Urinary bladder (tissue), 4 donors: ENCODE results near the gene NKD1. TPM values are rescaled to one million over a fixed set of nuclear protein-coding genes. Genes with fewer than 3 reads are reported as not detected.

Experiments used
- DNase-seq: peaks from one replicate; pipeline ENCODE4 v3.0.0-alpha.2; 2015; ENCODE audit errors: extremely low spot score
- H3K27ac ChIP-seq: one replicate; pipeline ENCODE4 v1.5.1; 2013; ENCODE audit warnings: low read depth, mild to moderate bottlenecking, moderate library complexity
- H3K36me3 ChIP-seq: one replicate; pipeline ENCODE4 v1.6.1; 2013; ENCODE audit warnings: mild to moderate bottlenecking, moderate library complexity; ENCODE audit not compliant: insufficient read depth
- H3K4me1 ChIP-seq: one replicate; pipeline ENCODE4 v1.6.1; 2013; ENCODE audit warnings: mild to moderate bottlenecking, moderate library complexity; ENCODE audit not compliant: insufficient read depth
- H3K4me3 ChIP-seq: one replicate; pipeline ENCODE4 v1.5.1; 2013; ENCODE audit warnings: low read depth, low read length
- WGBS: extraction: QIAGEN DNeasy Blood & Tissue Kit; methylation state at CpG from one replicate; pipeline ENCODE4 v1.1.7; 2013; 5-methylcytosine and 5-hydroxymethylcytosine counted together
- polyA plus RNA-seq: library from polyadenylated mRNA; stranded (reverse); fragments of 200-250 nt; gene quantifications from one replicate; pipeline ENCODE4 v1.2.3, GENCODE V29; 2013
- total RNA-seq: library from RNA; depleted of rRNA; stranded (reverse); fragments of >200 nt; gene quantifications from one replicate; pipeline ENCODE4 v1.2.3, GENCODE V29; 2014
- donor health status: healthy with polysubstance abuse.
- donor health status: healthy.

The NKD1 gene
- total and polyA plus RNA-seq, 2 donors, result 5.9 to 6.2 TPM

DNA sequence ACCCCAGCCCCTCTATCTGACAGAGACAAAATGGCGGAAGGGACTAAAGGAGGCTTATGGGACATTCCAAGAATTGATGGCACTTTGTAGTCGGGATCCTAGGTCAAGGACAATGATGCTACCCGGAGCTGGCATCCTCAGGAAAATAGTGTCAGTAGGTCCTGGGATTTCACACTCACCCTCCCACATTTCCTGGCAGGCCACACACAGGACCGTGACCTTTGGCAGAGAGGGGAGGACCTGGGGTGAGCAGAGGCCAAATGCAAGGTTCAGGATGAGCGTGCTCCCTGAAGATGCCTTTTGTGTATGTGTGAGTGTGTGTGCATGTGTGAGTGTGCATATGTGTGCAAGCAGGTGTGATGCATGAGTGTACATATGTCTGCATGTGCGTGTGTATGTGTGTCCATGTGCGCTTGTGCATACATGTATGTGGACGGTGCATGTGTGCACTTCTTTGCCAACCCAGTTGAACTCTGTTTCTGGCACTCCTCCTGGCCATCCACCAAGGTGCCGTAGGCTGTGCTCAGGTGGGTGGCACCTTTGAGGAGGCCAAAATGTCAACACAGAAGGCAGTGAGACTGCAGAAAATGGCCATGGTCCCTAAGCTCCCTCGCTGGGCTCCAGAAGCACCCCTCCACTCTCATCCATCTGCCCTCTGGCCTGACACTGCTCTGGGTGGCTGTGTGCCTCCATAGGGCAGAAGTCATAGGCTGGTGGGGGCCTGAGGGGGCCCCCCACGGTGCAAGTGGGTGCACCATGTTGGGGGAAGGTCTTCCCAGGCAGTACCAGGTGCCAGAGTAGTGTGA, 72.7 kb downstream of the NKD1 start:
- Histone ChIP-seq H3K4me1 (no peaks in the 10 kb centered on the region), H3K27ac (no peak overlapping the region), H3K36me3 (no peaks in the 10 kb centered on the region), H3K4me3 (no peak overlapping the region)
- no peak for DNase-seq
- 89% methylated on average over 11 of the region's 11 CpGs for WGBS

GRCh38 chr16:50621452-50621792, 73.2 kb downstream of the NKD1 start:
- Histone ChIP-seq H3K4me3 (no peak overlapping the region), H3K4me1 (no peaks in the 10 kb centered on the region), H3K36me3 (no peaks in the 10 kb centered on the region), H3K27ac (no peak overlapping the region)
- 97% methylated on average over 9 of the region's 9 CpGs for WGBS
- DNase-seq, result no peak

GRCh38 chr16:50622029-50622428, 73.8 kb downstream of the NKD1 start:
- H3K36me3 ChIP-seq, result no peaks in the 10 kb centered on the region
- H3K27ac ChIP-seq, result no peak overlapping the region
- no peaks in the 10 kb centered on the region for H3K4me1 ChIP-seq
- 96% methylated on average over 7 of the region's 7 CpGs for WGBS
- DNase-seq, result no peak
- no peak overlapping the region for H3K4me3 ChIP-seq

- DNase-seq, result no peak
- H3K4me1 ChIP-seq, result no peaks in the 10 kb centered on the region
- no peak overlapping the region for H3K27ac ChIP-seq
- 95% methylated on average over 16 of the region's 16 CpGs for WGBS
- H3K36me3 ChIP-seq, result no peaks in the 10 kb centered on the region
- H3K4me3 ChIP-seq, result no peak overlapping the region
These were observed 74.6 kb downstream of the NKD1 start for GRCh38 chr16:50622643-50623369.

DNA sequence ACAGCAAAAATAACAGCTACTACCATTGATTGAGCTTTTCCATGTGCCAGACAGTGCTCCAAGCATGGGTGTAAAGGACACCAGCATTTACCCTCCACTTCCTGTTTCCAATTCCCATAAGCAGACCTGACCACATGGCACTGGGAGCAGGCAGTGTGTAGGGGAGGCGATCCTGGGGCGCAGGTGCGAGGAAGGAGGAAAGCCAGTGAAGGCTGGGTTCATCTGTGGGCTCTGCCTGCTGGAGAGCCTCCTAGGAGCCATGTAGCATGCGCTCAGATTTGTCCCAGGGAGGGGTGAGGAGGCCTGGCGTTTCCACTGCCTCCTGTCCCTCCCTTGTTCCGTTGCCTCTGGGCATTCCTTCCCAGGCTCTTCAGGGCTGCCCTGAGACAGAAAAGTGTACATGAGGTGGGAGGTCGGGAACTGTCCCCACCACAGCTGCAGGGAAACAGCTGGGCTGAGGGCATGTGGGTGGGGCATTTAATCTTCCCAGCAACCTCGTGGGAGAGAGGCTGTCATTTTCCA, 76.3 kb downstream of the NKD1 start:
- Histone ChIP-seq H3K4me3 (no peak overlapping the region), H3K4me1 (no peaks in the 10 kb centered on the region), H3K27ac (no peak overlapping the region), H3K36me3 (no peaks in the 10 kb centered on the region)
- no peak for DNase-seq
- 79% methylated on average over 8 of the region's 8 CpGs for WGBS

DNA sequence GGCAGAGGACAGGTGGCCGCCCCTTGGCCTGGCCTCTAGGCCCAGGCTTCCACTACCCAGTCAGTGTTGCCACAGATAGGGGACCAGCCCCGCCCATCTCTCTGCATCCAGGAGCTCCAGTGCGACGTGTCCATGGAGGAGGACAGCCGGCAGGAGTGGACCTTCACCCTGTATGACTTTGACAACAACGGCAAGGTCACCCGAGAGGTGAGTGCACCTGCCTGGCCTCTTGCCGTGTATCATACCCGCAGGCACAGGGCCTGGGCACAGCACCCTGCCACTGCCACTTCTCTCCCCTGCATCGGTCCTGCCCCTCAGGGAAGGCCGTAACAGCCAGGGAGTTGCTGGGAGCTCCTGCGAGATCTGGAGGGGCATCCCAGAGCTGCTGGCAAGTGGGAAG, 77.2 kb downstream of the NKD1 start:
- Histone ChIP-seq H3K36me3 (no peaks in the 10 kb centered on the region), H3K27ac (no peak overlapping the region), H3K4me1 (no peaks in the 10 kb centered on the region), H3K4me3 (no peak overlapping the region)
- DNase-seq, result no peak
- WGBS, result 94% methylated on average over 12 of the region's 12 CpGs

GRCh38 chr16:50626868-50627267, 78.7 kb downstream of the NKD1 start:
- 66% methylated on average over 4 of the region's 4 CpGs for WGBS
- DNase-seq, result no peak

GRCh38 chr16:50627419-50627818, 79.2 kb downstream of the NKD1 start:
- H3K4me3 ChIP-seq, result no peak overlapping the region
- no peaks in the 10 kb centered on the region for H3K36me3 ChIP-seq
- 11% methylated on average over 10 of the region's 10 CpGs for WGBS
- DNase-seq, result no peak
- no peak overlapping the region for H3K27ac ChIP-seq
- H3K4me1 ChIP-seq, result no peaks in the 10 kb centered on the region

More at GRCh38 chr16:50626868-50627267, 78.7 kb downstream of the NKD1 start:
- Histone ChIP-seq H3K4me1 (no peaks in the 10 kb centered on the region), H3K4me3 (no peak overlapping the region), H3K36me3 (no peaks in the 10 kb centered on the region), H3K27ac (no peak overlapping the region)

DNA sequence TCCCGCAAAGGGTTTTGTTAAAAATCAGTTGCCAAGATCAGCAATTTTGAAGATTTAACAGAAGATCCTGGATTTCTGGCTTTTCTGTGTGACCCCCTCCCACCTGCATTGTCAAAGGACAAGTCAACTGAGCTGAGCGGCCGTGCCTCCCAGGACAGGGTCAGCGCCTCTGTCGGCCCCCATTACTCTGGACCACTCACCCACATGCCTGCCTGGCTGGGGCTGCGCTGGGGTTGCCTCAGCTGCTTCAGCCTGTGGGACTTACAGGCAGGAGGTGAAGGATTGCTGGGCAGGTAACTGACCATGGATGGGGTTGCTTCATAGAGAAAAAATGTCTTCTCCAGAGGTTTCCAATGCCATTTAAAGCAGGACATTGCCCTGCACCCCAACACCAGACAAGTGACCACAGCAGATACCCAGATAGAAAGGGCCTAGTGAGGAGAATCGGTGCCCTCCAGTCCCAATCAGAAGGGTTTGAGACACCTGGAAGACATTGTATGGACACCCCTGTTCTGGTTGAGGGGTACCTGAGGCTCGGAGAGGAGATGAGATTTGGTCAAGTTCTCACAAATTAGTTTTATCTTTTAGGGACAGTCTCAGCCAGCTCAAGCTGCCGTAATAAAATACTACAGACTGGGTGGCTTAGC, 80.1 kb downstream of the NKD1 start:
- Histone ChIP-seq H3K4me1 (no peaks in the 10 kb centered on the region), H3K27ac (no peak overlapping the region), H3K36me3 (no peaks in the 10 kb centered on the region), H3K4me3 (no peak overlapping the region)
- 99% methylated on average over 9 of the region's 9 CpGs for WGBS
- no peak for DNase-seq

DNA sequence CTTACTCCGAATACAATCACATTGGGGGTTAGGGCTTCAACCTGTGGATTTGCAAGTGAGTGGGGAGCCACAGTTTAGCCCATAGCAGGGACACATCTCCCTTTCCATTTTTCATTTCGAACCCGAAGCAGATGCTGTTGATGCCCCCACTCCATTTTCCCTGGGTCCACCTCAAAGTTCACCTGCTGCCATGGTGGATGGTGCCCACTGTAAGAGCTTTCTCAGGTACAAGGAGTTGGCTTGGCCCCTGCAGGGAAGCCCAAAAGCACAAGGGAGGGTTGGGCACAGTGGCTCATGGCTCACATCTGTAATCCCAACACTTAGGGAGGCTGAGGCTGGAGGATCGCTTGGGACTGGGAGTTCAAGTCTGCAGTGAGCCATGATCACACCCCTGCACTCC, 81.1 kb downstream of the NKD1 start:
- Histone ChIP-seq H3K36me3 (no peaks in the 10 kb centered on the region), H3K4me3 (no peak overlapping the region), H3K27ac (no peak overlapping the region), H3K4me1 (no peaks in the 10 kb centered on the region)
- no peak for DNase-seq
- 92% methylated on average over 4 of the region's 4 CpGs for WGBS

- no peak overlapping the region for H3K27ac ChIP-seq
- H3K4me3 ChIP-seq, result no peak overlapping the region
- H3K4me1 ChIP-seq, result no peaks in the 10 kb centered on the region
- DNase-seq, result no peak
- 94% methylated on average over 11 of the region's 11 CpGs for WGBS
- H3K36me3 ChIP-seq, result no peaks in the 10 kb centered on the region
These were observed 82.3 kb downstream of the NKD1 start for GRCh38 chr16:50630394-50631020.

DNA sequence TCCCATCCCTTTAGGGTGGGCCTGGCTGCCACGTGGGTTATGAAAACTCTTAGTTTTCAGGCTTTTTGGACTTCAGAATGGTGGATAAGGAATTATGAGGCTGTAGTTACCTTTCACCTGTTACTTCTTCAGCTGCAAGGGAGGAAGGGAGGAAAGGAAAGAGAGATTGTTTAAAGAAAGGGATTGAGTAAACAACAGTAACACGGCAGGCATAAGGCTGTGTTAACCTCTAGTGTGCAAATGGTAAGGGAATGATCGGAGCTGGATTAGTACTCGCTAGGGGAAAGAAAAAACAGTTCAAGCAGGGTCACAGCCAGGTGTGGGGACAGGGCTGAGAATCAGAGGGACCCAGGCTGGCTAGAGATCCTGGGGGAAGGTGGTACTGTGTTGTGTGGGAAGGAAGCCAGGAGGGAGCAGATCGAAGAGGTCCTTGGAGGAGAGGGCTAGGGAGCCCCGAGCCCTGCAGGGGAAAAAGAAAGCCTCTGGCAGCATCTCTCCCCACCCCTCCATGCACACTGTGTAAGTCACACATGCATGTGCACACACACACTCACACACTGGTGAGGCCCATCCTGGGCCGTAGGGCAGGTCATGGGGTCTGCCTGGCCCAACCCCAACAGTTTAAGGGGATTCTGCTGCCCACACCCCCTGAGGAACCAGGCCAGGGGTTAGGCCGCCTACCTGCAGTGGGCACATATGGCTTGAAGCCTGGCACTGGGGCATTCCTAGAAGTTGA, 83.2 kb downstream of the NKD1 start:
- 78% methylated on average over 8 of the region's 8 CpGs for WGBS

GRCh38 chr16:50631985-50632576, 83.9 kb downstream of the NKD1 start:
- Histone ChIP-seq H3K4me3 (no peak overlapping the region), H3K4me1 (no peaks in the 10 kb centered on the region), H3K36me3 (no peaks in the 10 kb centered on the region), H3K27ac (no peak overlapping the region)
- WGBS, result 96% methylated on average over 22 of the region's 22 CpGs
- DNase-seq, result no peak

More for the DNA sequence above, 83.2 kb downstream of the NKD1 start:
- H3K27ac ChIP-seq, result no peak overlapping the region
- no peak overlapping the region for H3K4me3 ChIP-seq
- no peaks in the 10 kb centered on the region for H3K4me1 ChIP-seq
- DNase-seq, result no peak
- no peaks in the 10 kb centered on the region for H3K36me3 ChIP-seq
